NB4 (cell line): Measurements from ENCODE around the gene RNU4-1.
A peak's percentile ranks its signal among the peaks of the same experiment; 100 is the strongest.

Experiments
- DNase-seq: peaks from one replicate; pipeline ENCODE4 v3.0.0; 2010; ENCODE audit warnings: low read depth
- H3K4me3 ChIP-seq: one replicate; pipeline ENCODE4 v1.5.1; 2011; ENCODE audit warnings: mild to moderate bottlenecking, low read depth, low read length, moderate library complexity
- MYC ChIP-seq: IDR thresholded peaks from 2 replicates; pipeline ENCODE4 v1.6.1; 2011; ENCODE audit warnings: low read depth, low read length
- POLR2A ChIP-seq: IDR thresholded peaks from 2 replicates; pipeline ENCODE4 v1.6.1; 2011; ENCODE audit warnings: mild to moderate bottlenecking; ENCODE audit not compliant: insufficient read length; ENCODE audit errors: extremely low read depth
- TF ChIP-seq, protein P1 (sequence below): IDR thresholded peaks from one replicate; pipeline ENCODE4 v1.5.1; 2012; ENCODE audit warnings: low read depth, low read length
- TF ChIP-seq, protein P2 (sequence below): IDR thresholded peaks from 2 replicates; pipeline ENCODE4 v1.6.1; 2011; ENCODE audit warnings: low read depth, low read length

Gene RNU4-1

GRCh38 chr12:120301962-120302815 lies 9.2 kb upstream of the RNU4-1 start, which contains the start of gene SIRT4:
Gene SIRT4, plus strand, starts transcription at chr12:120302321. Its CDS starts 1,241 bp downstream, at chr12:120303562.
- peak; percentile 97 for DNase-seq
- TF ChIP-seq POLR2A (peak; percentile 17), MYC (peak; percentile 26; the same call in 1 of the 2 replicates)
- TF ChIP-seq, protein P1, sequence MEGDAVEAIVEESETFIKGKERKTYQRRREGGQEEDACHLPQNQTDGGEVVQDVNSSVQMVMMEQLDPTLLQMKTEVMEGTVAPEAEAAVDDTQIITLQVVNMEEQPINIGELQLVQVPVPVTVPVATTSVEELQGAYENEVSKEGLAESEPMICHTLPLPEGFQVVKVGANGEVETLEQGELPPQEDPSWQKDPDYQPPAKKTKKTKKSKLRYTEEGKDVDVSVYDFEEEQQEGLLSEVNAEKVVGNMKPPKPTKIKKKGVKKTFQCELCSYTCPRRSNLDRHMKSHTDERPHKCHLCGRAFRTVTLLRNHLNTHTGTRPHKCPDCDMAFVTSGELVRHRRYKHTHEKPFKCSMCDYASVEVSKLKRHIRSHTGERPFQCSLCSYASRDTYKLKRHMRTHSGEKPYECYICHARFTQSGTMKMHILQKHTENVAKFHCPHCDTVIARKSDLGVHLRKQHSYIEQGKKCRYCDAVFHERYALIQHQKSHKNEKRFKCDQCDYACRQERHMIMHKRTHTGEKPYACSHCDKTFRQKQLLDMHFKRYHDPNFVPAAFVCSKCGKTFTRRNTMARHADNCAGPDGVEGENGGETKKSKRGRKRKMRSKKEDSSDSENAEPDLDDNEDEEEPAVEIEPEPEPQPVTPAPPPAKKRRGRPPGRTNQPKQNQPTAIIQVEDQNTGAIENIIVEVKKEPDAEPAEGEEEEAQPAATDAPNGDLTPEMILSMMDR: peak; percentile 96
- TF ChIP-seq, protein P2, sequence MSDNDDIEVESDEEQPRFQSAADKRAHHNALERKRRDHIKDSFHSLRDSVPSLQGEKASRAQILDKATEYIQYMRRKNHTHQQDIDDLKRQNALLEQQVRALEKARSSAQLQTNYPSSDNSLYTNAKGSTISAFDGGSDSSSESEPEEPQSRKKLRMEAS: peak; percentile 60
- H3K4me3 ChIP-seq: peak within 1 kb of the TSS; percentile 70

DNA sequence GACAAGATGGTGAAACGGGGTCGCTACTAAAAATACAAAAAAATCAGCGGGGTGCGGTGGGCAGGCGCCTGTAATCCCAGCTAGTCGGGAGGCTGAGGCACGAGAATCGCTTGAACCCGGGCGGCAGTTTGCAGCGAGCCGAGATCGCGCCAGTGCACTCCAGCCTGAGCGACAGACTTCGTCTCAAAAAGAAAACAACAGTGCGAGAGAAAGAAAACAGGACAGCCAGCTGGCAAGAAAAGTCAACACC lies 701 bp downstream of the RNU4-1 start:
- H3K4me3 ChIP-seq: peak overlapping the region; percentile 67
- no peak for DNase-seq
- TF ChIP-seq POLR2A (no peak), MYC (no peak)
- TF ChIP-seq, protein P1: no peak
- TF ChIP-seq, protein P2: no peak

DNA sequence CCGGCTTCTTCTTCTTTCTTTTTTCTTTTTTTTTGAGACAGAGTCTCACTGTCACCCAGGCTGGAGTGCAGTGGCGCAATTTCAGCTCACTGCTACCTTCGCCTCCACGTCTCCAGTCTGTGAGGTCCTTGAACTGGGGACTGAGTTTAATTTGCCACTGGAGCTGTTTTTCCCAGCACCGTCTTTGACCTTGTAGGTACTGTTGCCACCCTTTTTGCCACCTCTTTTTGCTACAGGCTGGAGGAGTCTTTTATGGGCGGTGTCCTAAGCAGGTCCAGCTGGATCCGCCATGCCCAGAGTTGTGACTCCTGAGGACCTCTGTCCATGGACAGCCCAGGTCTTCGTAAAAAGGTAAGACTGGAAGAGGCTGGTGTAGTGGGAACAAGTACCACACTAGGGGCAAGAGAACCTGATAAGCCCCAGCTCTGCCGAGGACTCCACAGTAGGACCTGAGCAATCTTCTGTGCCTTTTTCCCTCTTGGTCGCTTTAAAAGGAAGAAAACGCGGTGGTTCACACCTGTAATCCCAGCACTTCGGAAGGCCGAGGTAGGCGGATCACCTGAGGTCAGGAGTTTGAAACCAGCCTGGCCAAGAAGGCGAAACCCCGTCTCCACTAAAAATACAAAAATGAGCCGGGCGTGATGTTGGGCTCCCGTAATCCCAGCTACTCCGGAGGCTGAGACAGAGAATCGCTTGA lies 2.3 kb downstream of the RNU4-1 start:
- H3K4me3 ChIP-seq: peak overlapping the region; percentile 29
- TF ChIP-seq, protein P1: no peak
- no peak for TF ChIP-seq MYC
- TF ChIP-seq POLR2A: no peak
- TF ChIP-seq, protein P2: no peak
- peak; percentile 55 for DNase-seq

DNA sequence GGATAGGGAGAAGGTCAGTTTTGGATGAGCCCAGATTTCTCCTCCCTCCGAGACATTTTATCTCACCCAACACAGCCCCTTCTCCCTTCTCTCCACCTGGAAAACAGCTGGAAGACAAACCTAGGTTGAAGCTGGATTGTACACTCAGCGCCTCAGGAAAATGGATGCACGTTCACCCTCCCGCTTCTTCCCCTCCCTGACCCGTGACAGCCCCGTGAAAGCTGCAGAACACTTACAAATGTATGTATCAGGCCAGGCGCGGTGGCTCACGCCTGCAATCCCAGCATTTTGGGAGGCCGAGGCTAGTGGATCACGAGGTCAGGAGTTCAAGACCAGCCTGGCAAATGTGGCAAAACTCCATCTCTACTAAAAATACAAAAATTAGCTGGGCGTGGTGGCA lies 5.5 kb downstream of the RNU4-1 start:
- TF ChIP-seq, protein P2: no peak
- TF ChIP-seq, protein P1: no peak
- TF ChIP-seq POLR2A (no peak), MYC (no peak)
- no peak for DNase-seq

DNA sequence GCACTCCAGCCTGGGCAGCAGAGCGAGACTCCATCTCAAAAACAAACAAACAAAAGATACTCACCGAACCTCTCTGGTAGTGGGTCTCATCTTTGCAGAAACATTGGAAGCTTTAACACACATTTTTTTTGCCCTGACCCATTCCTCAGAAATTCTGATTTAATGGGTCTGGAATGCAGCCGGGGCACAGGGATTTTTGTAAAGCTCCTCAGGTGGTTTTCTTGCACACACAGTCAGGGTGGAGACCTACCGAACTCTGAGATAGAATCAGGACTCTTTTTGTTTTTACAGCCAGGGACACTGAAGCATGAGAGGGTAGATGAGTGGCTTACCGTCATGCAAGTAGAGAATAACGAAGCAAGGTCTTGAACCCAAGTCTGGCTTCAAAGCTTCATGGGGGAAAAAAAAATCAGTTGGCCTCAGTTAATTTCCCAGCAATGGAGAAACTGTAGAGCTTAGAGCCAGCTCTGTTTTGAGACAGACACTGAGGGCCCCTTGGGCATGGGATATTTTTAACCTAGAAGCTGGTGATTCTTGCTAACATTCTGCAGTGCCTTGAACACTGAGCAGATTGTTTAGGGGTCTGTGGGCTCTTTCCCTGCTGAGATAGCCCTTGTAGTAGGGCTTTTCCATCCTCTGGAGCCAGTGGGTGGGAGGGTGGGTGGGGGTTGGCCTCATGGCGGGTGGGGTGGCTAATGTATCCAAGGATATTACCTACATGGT lies 6.1 kb downstream of the RNU4-1 start:
- no peak for DNase-seq
- TF ChIP-seq, protein P1: no peak
- TF ChIP-seq POLR2A: no peak
- TF ChIP-seq, protein P2: no peak
- no peak overlapping the region for H3K4me3 ChIP-seq

More for the DNA sequence above, 5.5 kb downstream of the RNU4-1 start:
- no peak overlapping the region for H3K4me3 ChIP-seq
